GM19099 (cell line): Measurements from ENCODE around the gene FAM221A.
A peak's percentile ranks its signal among the peaks of the same experiment; 100 is the strongest.

Source experiments
- POLR2A ChIP-seq: IDR thresholded peaks from 3 replicates; pipeline ENCODE4 v1.6.1; 2011; ENCODE audit warnings: low read depth; ENCODE audit not compliant: insufficient read length; ENCODE audit errors: extremely low read depth

The FAM221A gene

GRCh38 chr7:23679898-23680413 lies at the start of gene FAM221A:
FAM221A (plus strand) TSS chr7:23680199; CDS start chr7:23680219, 20 bp downstream.
- peak; percentile 47 for TF ChIP-seq POLR2A

GRCh38 chr7:23633417-23633816 lies 46.6 kb upstream of the FAM221A start:
- TF ChIP-seq POLR2A: no peak

DNA sequence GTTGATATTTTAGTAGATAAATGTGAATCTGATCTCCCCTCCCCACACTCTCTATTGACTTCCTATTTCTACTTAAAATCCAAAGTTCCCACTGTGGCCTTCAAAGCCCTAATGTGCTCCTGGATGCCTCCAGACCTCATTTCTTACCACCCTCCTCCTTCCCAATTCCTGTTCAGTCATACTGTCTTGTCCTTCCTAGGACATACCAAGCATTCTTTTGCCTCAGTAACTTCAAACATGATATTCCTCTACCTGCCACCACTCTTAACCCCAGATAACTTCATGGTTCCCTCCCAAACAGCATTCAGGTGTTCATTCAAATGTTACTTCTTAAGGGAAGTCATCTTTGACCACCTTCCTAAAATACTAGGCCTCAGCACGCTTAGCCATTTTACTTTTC lies 34.2 kb upstream of the FAM221A start:
- TF ChIP-seq POLR2A: no peak

- TF ChIP-seq POLR2A: no peak
Observed at GRCh38 chr7:23653942-23654341, 26.1 kb upstream of the FAM221A start.

DNA sequence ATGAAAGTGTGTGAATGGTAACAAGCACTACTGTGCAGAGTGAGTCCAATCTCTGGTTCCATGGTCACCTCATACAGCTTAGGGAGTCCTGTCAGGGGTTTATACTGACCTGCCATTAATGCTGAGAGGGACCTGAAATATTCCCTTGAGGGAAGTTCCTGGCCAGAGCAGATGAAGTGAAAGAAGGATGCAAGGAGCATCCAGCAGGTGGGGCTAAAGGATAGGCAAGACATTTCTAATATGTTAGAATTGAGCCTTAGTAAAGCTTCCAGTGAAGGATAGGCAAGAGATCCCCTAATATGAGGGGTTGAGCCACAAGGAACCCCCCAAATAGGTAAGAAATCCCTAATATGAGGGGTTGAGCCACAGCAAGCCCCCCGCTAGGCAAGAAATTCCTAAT lies 25.5 kb upstream of the FAM221A start:
- TF ChIP-seq POLR2A: no peak

DNA sequence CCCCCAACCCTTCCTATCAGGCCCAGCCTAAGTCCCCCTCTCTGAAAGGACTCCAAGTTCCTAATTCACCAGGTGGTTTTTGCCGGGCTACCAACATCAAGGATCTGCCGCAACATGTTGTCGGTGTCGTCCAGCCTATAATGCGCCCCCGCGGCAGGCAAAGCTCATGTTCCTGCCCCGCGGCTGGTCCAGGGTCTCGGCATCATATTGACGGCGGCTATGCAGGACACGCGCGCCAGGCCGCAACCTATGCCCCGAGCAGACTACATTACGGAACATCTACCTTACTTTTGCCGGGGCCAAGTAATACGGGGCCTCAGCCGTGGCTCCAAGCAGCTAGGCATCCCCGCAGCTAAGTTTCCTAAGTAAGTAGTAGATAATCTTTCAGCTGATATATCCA lies 24.6 kb upstream of the FAM221A start:
- TF ChIP-seq POLR2A: no peak

DNA sequence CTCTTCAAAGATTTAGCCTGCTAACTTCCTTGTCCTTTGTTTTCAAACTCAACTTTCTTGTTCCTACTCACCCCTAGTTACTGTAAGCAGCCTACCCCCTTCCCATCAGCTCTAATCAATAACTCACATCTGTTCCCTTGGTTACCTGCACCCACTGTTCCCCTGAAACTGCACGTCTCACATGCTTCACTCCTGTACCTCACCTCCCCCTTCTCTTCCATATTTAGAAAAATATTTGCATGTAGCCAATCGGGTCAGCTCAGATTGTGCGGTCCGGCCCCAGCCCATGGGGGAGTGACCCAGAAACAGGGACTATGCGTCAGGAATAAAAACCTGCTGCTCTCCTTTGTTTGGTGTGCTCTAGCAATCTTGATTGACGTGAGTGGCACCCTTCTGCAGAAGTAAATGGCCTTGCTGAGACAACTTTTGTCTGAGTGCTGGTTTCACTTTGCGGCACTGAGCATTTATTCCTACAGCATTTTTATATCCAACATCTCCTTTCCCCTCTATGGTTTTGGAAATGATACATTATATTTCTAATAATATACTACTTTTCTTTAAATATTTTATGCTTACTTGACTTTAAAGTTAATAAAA lies 21.1 kb upstream of the FAM221A start:
- no peak for TF ChIP-seq POLR2A

GRCh38 chr7:23661385-23661784 lies 18.6 kb upstream of the FAM221A start:
- no peak for TF ChIP-seq POLR2A

DNA sequence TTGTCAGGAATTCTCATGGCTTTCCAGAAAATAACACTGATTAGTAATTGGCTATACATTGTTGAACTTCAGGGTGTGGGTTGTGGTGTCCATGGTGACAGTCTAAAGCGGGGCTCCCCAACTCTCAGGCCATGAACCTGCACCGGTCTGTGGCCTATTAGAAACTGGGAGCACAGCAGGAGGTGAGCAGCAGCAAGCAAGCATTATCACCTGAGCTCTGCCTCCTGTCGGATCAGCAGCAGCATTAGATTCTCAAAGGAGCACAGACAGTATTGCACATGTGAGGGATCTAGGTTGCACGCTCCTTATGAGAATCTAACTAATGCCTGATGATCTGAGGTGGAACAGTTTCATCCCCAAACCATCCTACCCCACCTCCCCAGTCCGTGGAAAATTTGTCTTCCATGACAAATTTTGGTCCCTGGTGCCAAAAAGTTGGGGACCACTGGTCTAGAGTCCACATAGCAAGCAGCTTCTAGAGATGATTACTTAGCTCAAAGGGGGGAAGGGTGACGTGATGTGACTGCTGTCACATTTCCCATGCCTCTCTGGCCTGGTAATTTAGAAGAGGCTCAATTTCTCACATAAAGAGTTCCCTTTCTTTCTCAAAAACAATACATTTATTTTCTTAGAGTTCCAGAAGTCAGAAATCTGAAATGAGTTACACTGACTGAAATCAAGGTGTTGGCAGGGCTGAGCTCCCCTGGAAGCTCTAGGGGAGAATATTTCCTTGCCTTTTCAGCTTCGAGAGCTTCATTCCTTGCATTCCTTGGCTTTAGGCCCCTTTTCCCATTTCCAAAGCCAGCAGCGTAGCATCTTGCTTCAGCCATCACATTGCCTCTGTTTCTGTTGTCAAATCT lies 17.6 kb upstream of the FAM221A start:
- no peak for TF ChIP-seq POLR2A

GRCh38 chr7:23662984-23663313 lies 17.1 kb upstream of the FAM221A start:
- no peak for TF ChIP-seq POLR2A

GRCh38 chr7:23664122-23664521 lies 15.9 kb upstream of the FAM221A start:
- TF ChIP-seq POLR2A: no peak

DNA sequence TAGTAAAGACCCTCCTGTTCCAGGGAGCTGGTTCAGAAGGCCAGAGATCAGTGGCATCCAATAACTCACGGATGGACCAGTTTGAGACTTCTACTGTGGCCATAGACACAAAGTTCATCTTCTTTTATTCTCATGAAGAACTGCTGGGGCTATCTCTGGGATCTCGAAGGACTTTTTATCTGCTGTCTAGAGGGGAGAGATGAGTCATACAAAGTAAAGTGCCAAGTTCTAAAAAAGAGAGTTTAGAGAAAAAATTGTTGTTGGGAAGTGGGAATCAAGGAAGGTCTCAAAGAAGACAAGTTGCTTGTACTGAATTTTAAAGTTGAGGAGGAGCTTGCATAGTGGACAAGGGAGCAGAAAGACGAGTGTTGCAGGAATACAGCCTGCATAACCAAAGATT lies 8.0 kb upstream of the FAM221A start:
- no peak for TF ChIP-seq POLR2A

DNA sequence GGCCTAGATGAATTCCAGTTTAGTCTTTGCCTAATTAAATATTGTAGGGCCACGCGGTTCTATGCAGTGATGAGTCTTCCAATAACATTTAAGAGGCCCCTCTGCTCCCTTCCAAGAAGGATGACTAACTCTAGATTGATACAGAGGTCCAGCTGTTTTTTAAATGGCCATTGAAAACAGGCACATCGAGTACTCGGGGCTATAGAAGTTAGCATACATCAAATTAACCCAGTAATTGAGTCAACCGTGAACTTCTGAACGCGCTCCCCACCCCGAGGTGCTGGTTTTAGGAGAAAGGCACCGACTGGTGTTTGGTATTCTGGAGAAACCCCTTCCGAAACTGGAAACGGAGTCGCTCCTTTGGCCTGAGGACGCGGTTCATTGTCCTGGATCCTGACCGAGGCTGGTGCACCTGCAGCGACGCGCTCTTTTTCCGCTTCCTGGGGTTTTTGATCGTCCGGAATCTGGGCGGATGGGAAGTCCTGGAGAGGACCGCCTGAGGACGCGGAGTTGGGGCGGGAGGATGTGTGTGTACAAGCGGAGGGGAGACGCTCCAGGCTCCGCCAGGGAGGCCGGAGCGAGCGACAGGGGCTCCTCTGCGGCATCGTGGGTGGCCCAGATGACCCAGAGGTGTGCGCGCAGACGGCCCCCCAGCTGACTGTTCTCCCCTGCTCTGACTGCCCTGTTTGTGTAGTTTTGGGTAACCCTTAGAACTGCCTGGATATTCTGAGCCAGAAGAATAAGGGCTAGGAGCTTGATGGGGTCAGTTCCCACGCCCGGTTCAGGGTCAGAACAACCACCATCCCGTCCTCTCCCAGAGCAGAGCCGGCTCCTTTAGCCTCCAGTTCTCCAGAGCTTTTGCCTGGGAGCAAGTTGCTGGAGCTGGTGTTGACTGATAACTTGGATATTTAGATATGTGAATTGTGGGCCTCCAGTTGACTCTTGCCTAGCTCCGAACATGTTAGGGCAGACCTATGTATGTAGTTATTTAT lies 711 bp downstream of the FAM221A start:
- peak; percentile 10 for TF ChIP-seq POLR2A

GRCh38 chr7:23685731-23686130 lies 5.7 kb downstream of the FAM221A start:
- TF ChIP-seq POLR2A: no peak

DNA sequence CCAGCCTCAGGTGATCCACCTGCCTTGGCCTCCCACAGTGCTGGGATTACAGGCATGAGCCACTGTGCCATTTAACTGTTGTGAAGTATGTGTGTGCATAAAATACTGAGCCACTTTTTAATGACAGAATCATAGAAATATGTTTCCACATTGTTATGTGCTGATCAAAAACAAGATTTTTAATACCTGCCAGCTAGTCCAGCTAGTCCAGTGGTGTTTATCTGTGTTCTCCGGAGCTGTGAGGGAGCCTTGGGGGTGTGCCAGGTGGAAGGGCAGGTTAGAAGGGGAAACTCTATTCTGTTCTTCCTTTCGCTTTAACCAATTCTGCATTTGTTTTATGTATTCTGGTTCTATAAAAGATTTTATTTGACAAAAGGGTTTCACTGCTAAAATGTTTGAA lies 7.0 kb downstream of the FAM221A start:
- TF ChIP-seq POLR2A: no peak
